ENCODE measurements around the gene KIF6.
"Not testable (repeated sequence)": the region's sequence is repeated elsewhere in the genome, so short reads cannot be mapped to it uniquely, and the experiment has no call there.

Gene KIF6

DNA sequence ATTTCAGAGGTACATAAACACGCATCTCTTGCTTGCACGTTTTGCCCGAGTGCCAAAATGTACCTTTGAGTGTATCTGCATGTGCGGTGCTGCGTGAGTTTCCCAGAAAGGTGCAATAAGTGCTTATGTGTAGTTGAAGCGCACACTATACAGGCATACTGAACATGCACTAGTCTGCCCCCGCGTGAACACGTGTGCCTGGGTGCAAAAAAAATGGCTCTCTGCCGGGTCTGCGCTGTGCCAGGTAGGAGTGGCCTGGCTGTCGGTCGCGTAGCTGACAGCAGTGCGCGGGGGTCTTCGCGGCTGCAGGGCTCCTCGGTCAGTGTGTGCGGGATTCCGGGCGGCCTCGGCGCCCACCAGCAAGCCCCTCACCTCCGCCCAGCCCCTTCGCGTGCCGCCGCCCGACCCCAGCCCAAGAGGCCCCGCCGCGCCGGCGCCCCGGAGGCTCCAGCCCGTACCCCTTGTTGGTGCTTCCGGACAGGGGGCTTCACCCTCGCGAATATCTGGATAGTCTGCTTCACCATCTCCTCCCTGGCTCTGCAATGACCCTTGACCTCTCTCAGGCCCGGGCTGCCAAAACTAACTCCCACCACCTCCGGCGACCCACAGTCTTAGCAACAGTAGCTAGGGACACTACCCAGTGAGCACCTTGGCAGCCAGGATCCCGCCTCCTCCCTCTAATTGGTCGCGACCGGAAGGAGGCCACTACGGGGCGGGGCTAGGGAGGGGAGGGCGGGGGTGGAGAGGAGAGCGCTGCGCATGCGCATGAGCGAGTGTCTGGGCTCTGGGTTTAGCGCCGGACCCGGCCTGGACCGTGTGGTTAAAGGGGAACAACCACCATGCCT, at the start of gene KIF6:
Gene KIF6 (minus strand): TSS at position 622 of the 845 bp plus-strand sequence. CDS start 98 bp downstream, at position 524.
- DNase-seq (ENCODE audit: low read depth), result peak; percentile 82

DNA sequence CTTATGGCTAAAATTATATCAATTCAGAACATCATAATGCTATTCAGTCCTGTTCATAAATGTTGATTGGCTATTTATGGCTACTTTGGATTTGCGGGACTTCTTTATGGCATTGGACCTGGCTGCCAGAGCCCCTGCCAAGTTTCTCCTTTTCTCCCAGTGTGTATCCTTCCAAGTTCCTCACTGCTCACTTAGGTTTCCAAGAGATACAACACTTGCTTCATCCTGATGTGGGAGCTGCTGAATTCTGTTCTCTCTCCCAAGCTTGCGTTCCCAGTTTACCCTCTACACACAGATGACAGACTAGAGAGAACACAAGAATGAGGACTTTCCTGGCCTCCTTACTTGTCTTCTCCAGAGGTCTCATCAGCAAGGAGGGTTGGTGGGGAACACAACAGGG, 48.6 kb upstream of the KIF6 start:
- no peak for DNase-seq (ENCODE audit: low read depth)

DNA sequence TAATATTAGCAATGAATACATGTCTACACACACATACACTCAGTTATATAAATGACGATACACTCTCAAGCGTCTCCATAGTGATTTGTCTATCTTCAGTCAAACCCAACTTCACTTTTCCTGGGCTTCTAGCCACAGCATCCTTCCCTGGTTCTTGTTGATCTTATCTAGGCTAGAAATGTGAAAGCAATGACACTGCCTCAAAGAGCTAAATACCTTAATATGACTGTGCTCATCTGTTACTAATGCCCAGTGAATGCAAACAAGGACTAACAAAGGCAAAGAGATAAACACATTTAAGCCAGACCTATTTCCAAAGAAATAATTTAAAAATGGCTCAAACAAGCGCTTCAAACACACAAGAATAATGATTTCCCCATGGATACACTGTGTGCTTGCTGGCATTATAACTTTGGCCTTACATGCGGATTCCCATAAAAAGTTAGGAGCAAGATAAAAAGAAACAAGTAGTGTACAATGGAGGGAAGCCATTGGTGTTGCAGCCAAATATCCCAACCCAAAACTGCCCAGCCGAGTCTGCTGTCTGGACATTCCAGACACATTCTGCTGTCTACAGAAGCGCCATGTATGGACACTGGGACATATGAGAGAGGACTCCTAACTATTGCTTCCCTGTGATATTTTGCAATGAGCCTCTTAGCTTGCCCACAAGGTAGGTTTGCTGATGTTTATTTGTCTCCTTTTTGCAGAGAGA, 47.5 kb upstream of the KIF6 start:
- DNase-seq (ENCODE audit: low read depth), result no peak

GRCh38 chr6:39770446-39770845, 45.2 kb upstream of the KIF6 start:
- no peak for DNase-seq (ENCODE audit: low read depth)

- no peak for DNase-seq (ENCODE audit: low read depth)
Measured at GRCh38 chr6:39769012-39769411, 43.8 kb upstream of the KIF6 start.

- DNase-seq (ENCODE audit: low read depth), result no peak
Measured at GRCh38 chr6:39765508-39766065, 40.4 kb upstream of the KIF6 start.

DNA sequence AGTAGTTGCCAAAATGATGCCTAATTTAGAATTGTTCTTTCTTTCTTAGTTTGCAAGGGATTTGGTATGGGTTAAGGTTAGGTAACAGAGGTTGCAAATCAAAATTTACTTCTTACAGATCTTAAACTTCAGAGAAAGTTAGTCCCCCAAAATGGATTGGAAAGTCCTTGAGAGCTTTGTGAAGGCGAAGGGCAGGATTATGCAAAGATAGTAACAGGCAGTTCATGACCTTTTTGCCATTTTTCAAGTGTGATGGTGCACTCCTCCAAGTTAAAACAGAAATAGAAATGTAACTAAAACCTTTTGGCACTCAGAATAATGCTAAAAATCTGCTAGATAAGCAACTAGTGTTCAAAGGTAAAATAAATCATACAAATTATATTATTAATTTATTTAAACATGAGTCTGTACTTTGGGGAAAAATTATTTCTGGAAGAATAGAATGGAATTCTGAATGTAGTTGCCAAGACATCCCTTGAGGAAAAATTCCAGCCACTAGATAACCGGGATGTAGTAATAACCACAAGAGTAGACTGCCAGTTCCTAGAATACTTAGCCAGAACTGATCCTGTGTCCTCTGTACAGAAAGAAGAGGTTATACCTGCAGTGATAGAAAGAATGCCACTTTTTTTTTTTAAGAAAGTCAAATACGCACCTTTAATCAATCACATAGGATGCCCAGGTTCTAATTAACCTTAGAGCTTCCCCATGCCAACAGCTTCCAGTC, 35.2 kb upstream of the KIF6 start:
- no peak for DNase-seq (ENCODE audit: low read depth)

DNA sequence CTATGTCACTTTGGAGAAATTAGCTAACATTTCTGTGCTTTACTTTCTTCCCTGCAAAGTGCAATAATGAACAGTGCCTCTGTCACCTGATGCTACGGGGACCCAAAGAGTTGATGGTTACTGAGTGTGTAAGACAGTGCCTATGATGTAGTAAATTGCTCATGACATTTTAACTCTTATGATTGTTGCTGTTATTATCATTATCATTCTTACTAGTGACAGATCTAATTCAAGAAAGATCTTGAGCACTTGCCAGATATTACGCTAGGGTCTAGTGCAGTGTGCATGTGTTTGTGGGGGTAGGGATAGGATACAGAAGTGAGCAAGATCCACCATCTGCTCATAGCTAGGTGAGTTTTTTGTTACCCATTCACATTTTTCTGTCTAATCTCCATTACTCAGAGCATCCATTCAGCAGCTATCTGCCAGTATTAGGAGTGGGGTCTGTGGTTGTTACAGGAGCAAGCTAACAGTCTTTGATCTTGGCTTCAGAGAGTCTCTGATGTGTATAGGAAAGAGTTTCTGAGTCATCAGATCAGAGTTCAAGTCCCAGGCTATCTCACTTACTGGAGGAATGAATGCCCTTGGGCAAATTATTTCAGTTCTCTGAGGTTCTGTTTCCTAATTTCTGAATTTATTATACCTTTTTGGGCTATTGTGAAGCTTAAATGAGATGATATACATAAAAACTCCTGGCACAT, 33.8 kb upstream of the KIF6 start:
- no peak for DNase-seq (ENCODE audit: low read depth)

- DNase-seq (ENCODE audit: low read depth), result no peak
Measured at GRCh38 chr6:39756582-39756981, 31.4 kb upstream of the KIF6 start.

- peak; percentile 14 for DNase-seq (ENCODE audit: low read depth)
Measured at GRCh38 chr6:39755231-39755630, 30.0 kb upstream of the KIF6 start.

- DNase-seq (ENCODE audit: low read depth), result no peak
Measured at GRCh38 chr6:39754514-39755115, 29.4 kb upstream of the KIF6 start.

DNA sequence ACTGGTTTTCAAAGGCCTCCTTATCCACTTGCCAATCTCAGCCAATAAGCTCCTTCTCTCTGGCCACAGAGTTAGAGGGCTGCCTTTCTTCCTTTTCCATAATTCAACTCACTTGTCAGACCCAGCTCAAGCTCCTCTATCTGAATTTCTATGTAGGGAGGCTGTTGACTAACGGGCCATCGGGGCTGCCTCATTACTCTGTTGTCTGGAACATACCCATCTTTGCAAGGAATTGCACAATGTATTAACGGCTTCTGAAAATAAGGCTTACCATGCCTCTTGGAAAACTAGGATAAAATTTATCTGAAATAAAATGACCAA, 28.5 kb upstream of the KIF6 start:
- peak; percentile 48 for DNase-seq (ENCODE audit: low read depth)

GRCh38 chr6:39752835-39753724, 27.9 kb upstream of the KIF6 start:
- DNase-seq (ENCODE audit: low read depth), result no peak

DNA sequence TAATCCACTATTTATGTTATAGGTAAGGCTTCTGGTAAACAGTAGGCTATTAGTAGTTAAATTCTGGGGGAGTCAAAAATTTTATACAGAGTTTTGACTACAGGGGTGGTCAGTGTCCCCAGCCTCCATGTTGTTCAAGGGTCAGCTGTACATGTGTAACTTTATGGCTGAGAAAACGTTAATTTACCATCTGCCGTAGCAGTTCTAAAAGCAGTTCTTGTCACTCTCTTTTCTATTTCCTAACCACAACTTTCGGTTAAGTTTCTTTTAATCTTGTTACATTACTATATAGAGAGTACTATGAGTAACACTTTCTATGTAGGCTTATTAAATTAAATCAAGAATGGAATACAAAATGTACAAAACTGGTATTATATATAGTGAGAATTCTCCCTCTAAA, 21.6 kb upstream of the KIF6 start:
- DNase-seq (ENCODE audit: low read depth), result no peak

GRCh38 chr6:39733704-39734103, 8.5 kb upstream of the KIF6 start:
- no peak for DNase-seq (ENCODE audit: low read depth)

DNA sequence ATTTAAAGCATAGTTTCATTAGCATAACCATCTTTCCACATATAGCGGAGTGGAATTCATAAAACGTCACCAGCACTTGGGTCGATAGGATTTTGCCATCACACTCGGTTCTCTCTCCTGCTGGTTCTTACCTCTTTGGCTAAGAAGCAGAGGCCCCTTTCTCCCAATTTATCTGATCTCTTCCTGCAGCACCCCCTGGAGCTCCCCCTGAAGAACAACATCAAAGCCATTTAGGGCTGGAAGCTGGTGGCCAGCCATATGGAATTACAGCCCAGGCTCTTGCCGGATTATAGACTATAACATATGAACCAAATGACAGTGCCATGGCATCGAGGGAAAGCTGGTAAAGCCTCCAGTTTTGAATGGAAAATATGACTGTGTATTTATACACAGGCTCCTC, 6.4 kb upstream of the KIF6 start:
- no peak for DNase-seq (ENCODE audit: low read depth)

- DNase-seq (ENCODE audit: low read depth), result no peak
Measured at GRCh38 chr6:39729945-39730344, 4.7 kb upstream of the KIF6 start.

DNA sequence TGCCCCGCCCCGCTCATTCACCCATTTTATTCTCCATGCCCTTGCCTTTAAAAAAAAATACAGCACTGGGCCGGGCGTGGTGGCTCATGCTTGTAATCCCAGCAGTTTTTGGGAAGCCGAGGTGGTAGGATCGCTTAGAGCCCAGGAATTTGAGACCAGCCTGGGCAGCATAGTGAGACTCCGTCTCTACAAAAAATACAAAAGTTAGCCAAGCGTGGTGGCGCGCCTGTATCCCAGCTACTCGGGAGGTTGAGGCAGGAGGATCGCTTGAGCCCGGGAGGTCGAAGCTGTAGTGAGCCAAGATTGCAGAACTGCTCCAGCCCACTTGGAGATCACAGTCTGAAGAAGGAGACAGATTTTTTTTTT, 407 bp upstream of the KIF6 start:
- DNase-seq (ENCODE audit: low read depth), result no peak

DNA sequence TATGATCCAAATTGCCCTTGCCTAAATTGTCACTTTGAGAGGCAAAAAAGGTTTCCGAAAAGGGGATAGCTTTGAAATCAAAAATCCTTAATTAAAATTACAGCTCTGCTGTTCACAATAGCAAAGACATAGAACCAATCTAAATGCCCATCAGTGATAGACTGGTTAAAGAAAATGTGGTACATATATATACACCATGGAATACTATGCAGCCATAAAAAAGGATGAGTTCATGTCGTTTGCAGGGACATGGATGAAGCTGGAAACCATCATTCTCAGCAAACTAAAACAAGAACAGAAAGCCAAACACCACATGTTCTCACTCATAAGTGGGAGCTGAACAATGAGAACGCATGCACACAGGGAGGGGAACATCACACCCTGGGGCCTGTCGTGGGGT, 1.9 kb downstream of the KIF6 start:
- not testable (repeated sequence) for DNase-seq (ENCODE audit: low read depth)

GRCh38 chr6:39714802-39715201, 10.4 kb downstream of the KIF6 start:
- DNase-seq (ENCODE audit: low read depth), result no peak
